HL-60 (cell line): ENCODE data around the gene IGSF9.

Experiments used
- CTCF ChIP-seq: IDR thresholded peaks from one replicate; pipeline ENCODE4 v1.5.1; 2011; ENCODE audit warnings: low read length, control low read depth, inconsistent platforms; ENCODE audit not compliant: insufficient read depth
- GABPA ChIP-seq: IDR thresholded peaks from 2 replicates; pipeline ENCODE4 v1.6.1; 2012; ENCODE audit warnings: low read depth
- POLR2AphosphoS5 ChIP-seq: IDR thresholded peaks from 2 replicates; pipeline ENCODE4 v1.6.1; 2012; ENCODE audit warnings: low read depth
- REST ChIP-seq: IDR thresholded peaks from 2 replicates; pipeline ENCODE4 v1.6.1; 2012; ENCODE audit warnings: low read depth; ENCODE audit not compliant: insufficient replicate concordance
- SPI1 ChIP-seq: IDR thresholded peaks from 2 replicates; pipeline ENCODE4 v1.6.1; 2012; ENCODE audit warnings: low read depth, mild to moderate bottlenecking, borderline replicate concordance

- TF ChIP-seq CTCF: no peak
- TF ChIP-seq POLR2AphosphoS5: no peak
- TF ChIP-seq GABPA: no peak
- no peak for TF ChIP-seq REST
- TF ChIP-seq SPI1: no peak
Observed at GRCh38 chr1:159989581-159989980, 44.2 kb upstream of the IGSF9 start.
